Skeletal muscle tissue (tissue), 4 donors: Measurements from ENCODE around the gene PWWP2A. TPM values are rescaled to one million over a fixed set of nuclear protein-coding genes. Genes with fewer than 3 reads are reported as not detected.

Experiments
- H3K27ac ChIP-seq: one replicate; pipeline ENCODE4 v1.7.0; 2013; ENCODE audit warnings: mild to moderate bottlenecking, low read depth, low read length, inconsistent platforms
- H3K27me3 ChIP-seq, 3 donors: one replicate each; pipeline ENCODE4 v1.7.0; 2013; ENCODE audit warnings: low read length in 3 of 3; ENCODE audit not compliant: control insufficient read depth in 3 of 3, insufficient read depth in 3 of 3
- H3K36me3 ChIP-seq, 3 donors: one replicate each; pipeline ENCODE4 v1.7.0; 2013; ENCODE audit warnings: low read length in 3 of 3; ENCODE audit not compliant: control insufficient read depth in 3 of 3, insufficient read depth in 3 of 3
- H3K4me1 ChIP-seq, 3 donors: one replicate each; pipeline ENCODE4 v1.7.0; 2013; ENCODE audit warnings: low read length in 3 of 3, mild to moderate bottlenecking in 3 of 3; ENCODE audit not compliant: control insufficient read depth in 3 of 3, insufficient read depth in 3 of 3
- H3K4me3 ChIP-seq, 3 donors: one replicate each; pipeline ENCODE4 v1.7.0; 2013; ENCODE audit warnings: low read length in 3 of 3
- H3K9ac ChIP-seq, 3 donors: one replicate each; pipeline ENCODE4 v1.7.0; 2013; ENCODE audit warnings: low read length in 3 of 3, mild to moderate bottlenecking in 3 of 3, moderate library complexity in 2 of 3, low read depth in 1 of 3
- H3K9me3 ChIP-seq, 3 donors: one replicate each; pipeline ENCODE4 v1.7.0; 2013; ENCODE audit warnings: low read length in 3 of 3; ENCODE audit not compliant: control insufficient read depth in 3 of 3
- total RNA-seq: library from RNA; depleted of rRNA; stranded (reverse); fragments of >200 nt; gene quantifications from one replicate; pipeline ENCODE4 v1.2.3, GENCODE V29; 2014
- donor health status: Osteomylitis.

The PWWP2A gene
- total RNA-seq, 1 donor from 2014 or later, result 13.0 TPM

DNA sequence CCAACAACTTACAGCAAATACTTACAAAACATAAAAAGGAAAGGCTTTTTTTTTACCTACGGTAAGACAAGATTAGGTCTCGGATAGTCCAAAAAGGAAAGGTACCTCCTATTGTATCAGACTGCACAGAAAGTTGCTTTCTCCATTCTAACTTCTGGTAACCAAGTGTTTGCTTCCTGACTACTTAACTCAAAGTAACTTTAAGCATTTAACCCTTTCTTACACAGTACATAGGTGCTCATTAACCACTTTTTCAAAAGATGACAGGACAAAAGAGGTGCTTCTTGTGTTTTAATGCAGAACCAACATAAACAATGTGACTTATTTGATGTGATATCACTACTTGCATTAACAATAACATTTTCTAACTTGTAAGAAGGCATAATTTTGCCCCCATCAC is 23.1 kb downstream of the PWWP2A start:
- peaks cover 16 to 22% (median 21%) of the 10 kb centered on the region in 3 donors for H3K36me3 ChIP-seq

DNA sequence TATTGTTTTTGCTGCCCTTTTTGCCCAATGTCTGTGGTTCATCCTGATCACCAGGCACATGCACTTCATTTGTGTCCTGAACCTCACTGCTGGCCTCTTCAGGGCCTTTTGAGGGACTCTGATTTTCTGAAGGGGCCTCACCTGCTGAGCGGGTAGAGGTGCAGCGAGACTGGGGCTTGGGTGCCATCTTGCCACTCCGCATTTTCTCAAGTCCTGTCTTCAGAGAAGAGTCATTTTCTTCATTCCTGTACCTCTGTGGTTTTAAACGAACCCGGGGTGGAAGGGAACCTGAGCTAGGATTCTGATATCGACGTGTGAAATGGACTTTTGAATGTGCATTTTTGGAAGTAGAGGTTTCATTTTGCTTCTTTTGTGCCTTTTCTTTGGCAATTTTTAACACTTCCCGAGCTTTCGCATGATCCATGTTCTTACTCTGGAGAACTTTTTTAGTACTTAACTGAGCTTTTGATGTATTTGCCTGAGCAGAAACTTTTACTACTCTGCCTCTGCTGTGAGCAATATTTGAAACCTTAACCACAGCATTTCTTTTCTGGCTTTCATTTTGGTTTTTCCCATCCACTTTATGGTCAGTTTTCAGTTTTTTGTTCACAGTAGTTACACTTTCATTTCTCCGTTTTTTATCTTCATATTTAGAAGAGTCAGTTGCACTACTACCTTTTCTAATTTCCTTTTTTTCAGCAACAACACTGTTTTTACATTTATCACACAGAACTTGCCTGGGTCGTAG is 26.1 kb downstream of the PWWP2A start:
- Histone ChIP-seq H3K27ac (no peak overlapping the region), H3K9ac (no peak overlapping the region), H3K4me1 (no peaks in the 10 kb centered on the region), H3K27me3 (no peaks in the 10 kb centered on the region), H3K36me3 (peaks cover 16 to 22% (median 21%) of the 10 kb centered on the region in 3 donors), H3K9me3 (no peaks in the 10 kb centered on the region), H3K4me3 (no peak overlapping the region)

More for the DNA sequence above, 23.1 kb downstream of the PWWP2A start:
- Histone ChIP-seq H3K4me1 (no peaks in the 10 kb centered on the region), H3K27ac (no peak overlapping the region), H3K27me3 (no peaks in the 10 kb centered on the region), H3K9me3 (no peaks in the 10 kb centered on the region), H3K9ac (no peak overlapping the region), H3K4me3 (no peak overlapping the region)

DNA sequence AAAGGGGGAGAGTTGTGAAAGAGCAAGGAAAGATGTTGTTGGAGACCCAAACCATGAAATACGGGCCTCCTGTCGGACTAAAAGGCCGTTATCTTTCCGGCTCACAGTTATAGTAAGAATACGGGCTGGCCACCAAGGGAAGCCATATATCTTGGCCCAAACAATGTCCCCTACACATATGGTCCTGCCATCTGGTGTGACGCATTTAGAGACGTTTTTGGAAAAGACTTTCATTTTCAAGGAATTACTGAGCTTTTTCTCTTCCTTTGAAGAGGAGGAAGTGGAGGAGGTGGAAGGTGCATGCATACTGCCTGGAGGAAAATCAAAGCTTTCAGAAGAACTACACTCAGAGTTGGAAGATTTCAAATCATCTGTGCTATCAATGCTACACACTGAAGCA is 26.7 kb downstream of the PWWP2A start:
- Histone ChIP-seq H3K36me3 (peaks cover 16 to 22% (median 21%) of the 10 kb centered on the region in 3 donors), H3K9ac (no peak overlapping the region), H3K9me3 (no peaks in the 10 kb centered on the region), H3K27me3 (no peaks in the 10 kb centered on the region), H3K4me1 (no peaks in the 10 kb centered on the region), H3K27ac (no peak overlapping the region), H3K4me3 (no peak overlapping the region)

DNA sequence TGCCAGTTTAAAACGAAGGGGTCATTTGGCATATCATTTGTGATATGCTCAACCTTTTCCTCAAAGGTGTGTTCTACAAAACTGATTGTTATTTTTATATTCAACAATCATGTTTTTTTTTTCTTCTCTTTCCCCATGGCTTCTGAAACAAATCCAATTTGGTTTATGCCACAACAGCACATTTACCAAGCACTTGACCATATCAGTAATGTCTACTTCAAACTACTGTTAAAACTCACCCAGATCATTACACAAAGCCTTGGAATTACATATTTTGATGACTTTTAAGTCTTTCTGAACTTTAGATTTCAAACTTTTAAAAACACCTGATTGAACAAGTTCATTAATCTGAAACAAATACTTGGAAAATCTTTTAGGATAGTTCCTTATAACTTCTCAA is 29.2 kb downstream of the PWWP2A start:
- Histone ChIP-seq H3K4me3 (no peak overlapping the region), H3K9me3 (no peaks in the 10 kb centered on the region), H3K27me3 (no peaks in the 10 kb centered on the region), H3K27ac (no peak overlapping the region), H3K36me3 (peaks cover 16 to 21% (median 20%) of the 10 kb centered on the region in 3 donors), H3K9ac (no peak overlapping the region), H3K4me1 (no peaks in the 10 kb centered on the region)

DNA sequence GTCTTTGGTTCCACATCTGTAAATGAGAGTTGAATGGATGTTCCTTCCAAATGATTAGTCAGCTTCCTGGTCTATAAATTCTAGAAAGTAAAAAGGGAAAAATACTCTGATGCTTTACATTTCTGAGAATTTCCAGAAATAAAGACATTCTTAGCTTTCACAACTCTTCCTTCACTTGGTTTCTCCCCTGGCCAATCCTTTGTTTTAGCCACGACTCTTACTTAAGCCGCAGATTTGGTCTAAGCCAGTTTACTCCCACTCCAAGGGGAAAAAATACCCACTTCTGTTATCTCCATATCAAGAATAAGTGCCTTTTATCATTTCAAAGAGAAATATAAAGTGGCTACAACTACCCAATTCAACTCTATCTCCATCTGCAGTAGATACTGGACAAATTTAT is 29.7 kb downstream of the PWWP2A start:
- peaks cover 16 to 21% (median 20%) of the 10 kb centered on the region in 3 donors for H3K36me3 ChIP-seq
- H3K27ac ChIP-seq, result no peak overlapping the region
- no peaks in the 10 kb centered on the region for H3K9me3 ChIP-seq
- H3K27me3 ChIP-seq, result no peaks in the 10 kb centered on the region
- no peaks in the 10 kb centered on the region for H3K4me1 ChIP-seq
- H3K4me3 ChIP-seq, result no peak overlapping the region
- no peak overlapping the region for H3K9ac ChIP-seq

DNA sequence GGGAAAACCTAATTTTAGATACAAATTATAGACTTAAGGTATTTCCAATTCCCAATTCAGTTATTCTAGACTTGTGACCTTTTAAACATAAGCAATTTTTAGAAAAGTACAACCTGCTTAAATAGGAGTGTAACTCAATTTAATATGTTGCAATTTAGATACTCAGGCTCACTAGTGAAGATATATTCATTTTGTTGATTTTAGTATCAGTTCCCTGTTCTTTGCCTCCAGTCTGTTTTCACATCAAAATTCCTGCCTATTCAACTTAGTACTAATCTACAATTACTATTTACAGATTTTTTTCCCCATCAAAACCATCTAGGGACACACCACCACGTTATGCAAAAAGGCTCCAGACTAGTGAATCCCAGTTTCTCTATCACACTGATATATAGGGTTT is 30.4 kb downstream of the PWWP2A start:
- Histone ChIP-seq H3K9ac (no peak overlapping the region), H3K9me3 (no peaks in the 10 kb centered on the region), H3K36me3 (peaks cover 15 to 22% (median 19%) of the 10 kb centered on the region in 3 donors), H3K4me1 (no peaks in the 10 kb centered on the region), H3K4me3 (no peak overlapping the region), H3K27me3 (no peaks in the 10 kb centered on the region), H3K27ac (no peak overlapping the region)

DNA sequence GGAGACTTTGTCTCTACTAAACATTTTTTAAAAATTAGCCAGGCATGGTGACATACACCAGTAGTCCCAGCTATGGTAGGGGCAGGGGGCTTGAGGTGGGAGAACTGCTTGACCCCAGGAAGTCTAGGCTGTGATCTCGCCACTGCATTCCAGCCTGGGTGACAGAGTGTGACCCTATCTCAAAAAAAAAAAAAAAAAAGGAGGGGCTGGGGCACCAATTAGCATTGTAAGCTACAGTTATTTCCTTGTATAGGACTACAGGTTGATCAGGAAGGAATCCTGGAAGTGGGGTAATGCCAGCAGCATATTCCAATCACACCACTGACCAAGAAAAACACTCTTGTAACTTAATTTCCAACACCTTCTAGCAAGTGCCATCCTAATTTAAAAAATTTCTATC is 32.1 kb downstream of the PWWP2A start:
- Histone ChIP-seq H3K4me3 (no peak overlapping the region), H3K9ac (no peak overlapping the region)

DNA sequence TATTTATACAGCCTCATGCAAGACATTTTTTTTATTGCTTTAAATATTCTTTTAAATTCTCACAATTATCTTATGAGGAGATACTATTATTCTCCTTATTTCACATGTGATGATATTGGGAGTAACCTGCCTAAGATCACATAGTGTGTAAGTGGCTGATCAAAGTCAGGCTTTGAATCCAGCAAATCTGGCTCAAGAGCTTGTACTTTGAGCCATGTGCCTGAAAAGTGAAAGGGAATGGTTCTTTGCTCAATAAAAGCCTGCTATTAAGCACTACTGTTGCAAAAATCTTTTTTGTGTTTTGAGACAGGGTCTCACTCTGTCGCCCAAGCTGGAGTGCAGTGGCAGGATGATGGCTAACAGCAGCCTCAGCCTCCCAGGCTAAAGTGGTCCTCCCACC is 35.1 kb downstream of the PWWP2A start:
- no peaks in the 10 kb centered on the region for H3K9me3 ChIP-seq
- peaks cover 0 to 3% (median 0%) of the 10 kb centered on the region in 3 donors for H3K36me3 ChIP-seq
- no peaks in the 10 kb centered on the region for H3K27me3 ChIP-seq
- H3K4me1 ChIP-seq, result peaks cover 0 to 5% (median 3%) of the 10 kb centered on the region in 3 donors
- no peak overlapping the region for H3K9ac ChIP-seq
- H3K27ac ChIP-seq, result no peak overlapping the region
- no peak overlapping the region for H3K4me3 ChIP-seq

More for the DNA sequence above, 32.1 kb downstream of the PWWP2A start:
- Histone ChIP-seq H3K27me3 (no peaks in the 10 kb centered on the region), H3K9me3 (no peaks in the 10 kb centered on the region), H3K4me1 (peaks cover 0 to 5% (median 3%) of the 10 kb centered on the region in 3 donors), H3K27ac (no peak overlapping the region), H3K36me3 (peaks cover 1 to 6% (median 3%) of the 10 kb centered on the region in 3 donors)

DNA sequence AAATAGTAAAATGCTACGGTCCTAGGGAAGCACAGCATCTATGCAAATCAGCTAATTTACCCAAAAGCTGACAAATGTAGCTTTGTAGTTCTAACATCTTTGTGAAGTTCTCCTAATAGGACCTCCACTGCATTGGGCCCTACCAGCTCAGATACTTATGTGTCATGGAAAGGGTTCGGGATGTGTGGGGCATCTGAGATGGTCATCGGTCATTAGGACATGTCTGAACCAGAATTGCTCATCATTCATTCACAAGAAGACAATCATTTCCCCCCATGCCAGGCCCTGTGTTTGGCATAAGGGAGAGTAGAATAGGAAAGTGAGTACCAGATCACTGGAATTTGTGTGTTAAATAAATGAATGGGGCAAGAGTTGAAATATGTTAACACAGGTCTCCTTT is 35.7 kb downstream of the PWWP2A start:
- H3K27me3 ChIP-seq, result no peaks in the 10 kb centered on the region
- peaks cover 0 to 5% (median 3%) of the 10 kb centered on the region in 3 donors for H3K4me1 ChIP-seq
- H3K9me3 ChIP-seq, result no peaks in the 10 kb centered on the region
- no peak overlapping the region for H3K27ac ChIP-seq
- H3K4me3 ChIP-seq, result no peak overlapping the region
- peaks cover 0 to 7% (median 6%) of the 10 kb centered on the region in 3 donors for H3K36me3 ChIP-seq
- no peak overlapping the region for H3K9ac ChIP-seq

DNA sequence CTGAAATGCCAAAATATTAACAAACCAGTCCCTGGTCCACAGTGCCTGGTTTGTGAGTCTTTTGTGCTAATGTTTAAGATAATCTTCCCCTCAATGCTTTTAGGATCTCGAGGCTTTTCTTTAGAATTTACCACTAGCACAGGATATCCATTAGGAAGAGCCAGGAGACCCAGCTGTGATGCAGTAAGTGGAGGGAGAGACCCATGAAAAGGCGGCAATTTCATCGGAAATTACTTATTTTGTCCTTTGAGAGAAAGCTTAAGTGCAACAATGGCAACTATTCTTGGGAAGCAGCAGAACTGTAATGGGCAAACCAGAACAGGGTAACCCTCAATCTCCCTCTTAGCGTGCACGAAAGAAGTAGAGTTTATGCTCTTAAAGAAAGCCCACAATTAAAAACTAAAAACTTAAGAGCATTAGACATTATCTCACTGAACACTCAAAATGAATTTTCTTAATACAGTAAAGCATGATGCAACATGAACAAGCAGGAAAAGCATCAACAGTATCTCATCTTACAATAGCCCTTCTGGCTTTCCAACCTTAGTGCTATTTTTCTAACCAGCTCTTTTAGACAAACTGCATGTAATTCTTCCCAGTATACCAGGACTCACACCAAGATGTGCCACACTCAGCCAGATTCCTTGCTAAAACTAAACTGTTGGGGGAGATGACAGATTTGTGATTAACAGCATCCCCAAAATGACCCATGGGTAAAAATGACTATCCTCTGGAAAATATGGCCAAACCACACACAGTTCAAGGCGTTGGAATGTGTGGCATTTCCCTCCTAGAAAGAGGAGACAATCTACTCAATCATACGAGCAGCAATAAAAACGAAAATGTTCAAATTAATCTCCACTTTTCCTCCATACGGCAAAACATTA is 36.4 kb downstream of the PWWP2A start:
- peaks cover 0 to 14% (median 7%) of the 10 kb centered on the region in 3 donors for H3K36me3 ChIP-seq
- no peak overlapping the region for H3K9ac ChIP-seq
- no peak overlapping the region for H3K27ac ChIP-seq
- no peaks in the 10 kb centered on the region for H3K9me3 ChIP-seq
- H3K4me3 ChIP-seq, result no peak overlapping the region
- peaks cover 0 to 5% (median 3%) of the 10 kb centered on the region in 3 donors for H3K4me1 ChIP-seq
- no peaks in the 10 kb centered on the region for H3K27me3 ChIP-seq
